ENCODE data around the gene GATA6. TPM values are rescaled to one million over a fixed set of nuclear protein-coding genes. Genes with fewer than 3 reads are reported as not detected.

GATA6 gene
- total RNA-seq, 1 experiment from 2014 or later, result 2.9 TPM

GRCh38 chr18:22241921-22242361 lies 72.6 kb downstream of the GATA6 start:
- DNase-seq (ENCODE audit: low read depth), result no peak

GRCh38 chr18:22243513-22243912 lies 74.1 kb downstream of the GATA6 start:
- no peak for DNase-seq (ENCODE audit: low read depth)

GRCh38 chr18:22250026-22250425 lies 80.6 kb downstream of the GATA6 start:
- DNase-seq (ENCODE audit: low read depth), result no peak

- DNase-seq (ENCODE audit: low read depth), result peak; percentile 88
These were observed 81.2 kb downstream of the GATA6 start for GRCh38 chr18:22250591-22250996.

Other genes starting within 250 kb of the GATA6 start
- 0.68 and 1.3 TPM in 2 replicates for gene CTAGE1, start 248.3 kb downstream of the GATA6 start, total RNA-seq (2014; rRNA removed; shearing (Covaris generic))

Data from RPMI7951 (cell line).